OCI-LY3 (cell line): ENCODE results near the gene SLC38A1.

Source experiments
- H2AFZ ChIP-seq: fragments of 200-600, 300-600 bp; shearing (Covaris generic); 2 replicates; pipeline ENCODE4 v1.6.0; 2014; ENCODE audit warnings: antibody characterized with exemption, low read depth, low read length
- H3K27ac ChIP-seq: fragments of 200-600, 300-600 bp; sonication (generic); 2 replicates; pipeline ENCODE4 v1.5.1; 2014; ENCODE audit warnings: mild to moderate bottlenecking, low read length, moderate library complexity, mixed read lengths
- H3K27me3 ChIP-seq: fragments of 200-600, 300-600 bp; sonication (generic); 2 replicates; pipeline ENCODE4 v1.6.1; 2014; ENCODE audit warnings: low read depth, low read length, mixed read lengths
- H3K36me3 ChIP-seq: fragments of 200-600, 300-600 bp; sonication (generic); replicated peaks from 2 replicates; pipeline ENCODE3; 2014; ENCODE audit warnings: low read depth, low read length, mixed read lengths
- H3K4me1 ChIP-seq: fragments of 300-600, 200-600 bp; sonication (generic); 2 replicates; pipeline ENCODE4 v1.6.1; 2014; ENCODE audit warnings: low read length, mixed read lengths
- H3K4me2 ChIP-seq: fragments of 200-600, 300-600 bp; sonication (generic); 2 replicates; pipeline ENCODE4 v1.6.1; 2014; ENCODE audit warnings: low read length, mixed read lengths
- H3K4me3 ChIP-seq: fragments of 300-600, 200-600 bp; sonication (generic); 2 replicates; pipeline ENCODE4 v1.5.1; 2014; ENCODE audit warnings: antibody characterized with exemption, mild to moderate bottlenecking, low read length, moderate library complexity
- H3K79me2 ChIP-seq: fragments of 300-600, 200-600 bp; shearing (Covaris generic); 2 replicates; pipeline ENCODE4 v1.6.1; 2014; ENCODE audit warnings: mild to moderate bottlenecking, low read length, mixed read lengths
- H3K9ac ChIP-seq: fragments of 300-600, 200-600 bp; shearing (Covaris generic); 2 replicates; pipeline ENCODE4 v1.6.0; 2014; ENCODE audit warnings: mild to moderate bottlenecking, low read length, moderate library complexity
- H3K9me3 ChIP-seq: fragments of 200-600, 300-600 bp; shearing (Covaris generic); 2 replicates; pipeline ENCODE4 v1.6.1; 2014; ENCODE audit warnings: low read length, mixed read lengths; ENCODE audit not compliant: insufficient read depth
- H4K20me1 ChIP-seq: fragments of 200-600, 300-600 bp; sonication (generic); 2 replicates; pipeline ENCODE4 v1.6.1; 2016; ENCODE audit warnings: low read length, mixed read lengths; ENCODE audit not compliant: insufficient read depth
- EZH2phosphoT487 ChIP-seq: fragments of 200-600 bp; shearing (Covaris generic); IDR thresholded peaks from 2 replicates; pipeline ENCODE4 v1.6.1; 2018; ENCODE audit warnings: antibody characterized with exemption, mixed run types, low read depth
- TF ChIP-seq, protein P1 (sequence below): fragments of 200-600, 300-600 bp; sonication (generic); IDR thresholded peaks from 2 replicates; pipeline ENCODE4 v1.5.1; 2014; ENCODE audit warnings: antibody characterized with exemption, low read length, low read depth

Gene SLC38A1

DNA sequence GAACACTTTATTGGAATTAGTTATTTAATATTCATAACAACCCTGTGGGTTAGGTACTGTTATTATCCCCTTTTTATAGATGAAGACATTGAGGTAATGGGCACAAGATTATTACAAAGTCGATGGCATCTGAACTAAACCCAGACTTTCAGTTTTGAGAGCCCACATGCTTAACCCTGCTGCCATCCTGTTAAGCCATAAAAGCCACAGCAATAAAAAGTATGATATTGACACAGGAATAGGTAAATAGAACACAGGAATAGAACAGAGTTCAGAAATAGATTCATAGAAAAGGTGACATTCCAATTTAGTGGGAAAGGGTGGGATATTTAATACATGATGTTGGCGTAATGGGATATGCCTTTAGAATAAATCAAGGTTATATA, 119.8 kb downstream of the SLC38A1 start:
- H3K79me2 ChIP-seq = no peaks in the 10 kb centered on the region
- H3K9me3 ChIP-seq = no peaks in the 10 kb centered on the region
- H3K27ac ChIP-seq = no peak overlapping the region
- no peak overlapping the region for H3K4me2 ChIP-seq
- no peak overlapping the region for H3K4me3 ChIP-seq
- H3K4me1 ChIP-seq = peaks cover 43% of the 10 kb centered on the region
- no peak overlapping the region for H3K9ac ChIP-seq
- H3K27me3 ChIP-seq = no peaks in the 10 kb centered on the region
- no peaks in the 10 kb centered on the region for H3K36me3 ChIP-seq
- H2AFZ ChIP-seq = no peak overlapping the region
- no peaks in the 10 kb centered on the region for H4K20me1 ChIP-seq
- TF ChIP-seq EZH2phosphoT487 = no peak
- TF ChIP-seq, protein P1, sequence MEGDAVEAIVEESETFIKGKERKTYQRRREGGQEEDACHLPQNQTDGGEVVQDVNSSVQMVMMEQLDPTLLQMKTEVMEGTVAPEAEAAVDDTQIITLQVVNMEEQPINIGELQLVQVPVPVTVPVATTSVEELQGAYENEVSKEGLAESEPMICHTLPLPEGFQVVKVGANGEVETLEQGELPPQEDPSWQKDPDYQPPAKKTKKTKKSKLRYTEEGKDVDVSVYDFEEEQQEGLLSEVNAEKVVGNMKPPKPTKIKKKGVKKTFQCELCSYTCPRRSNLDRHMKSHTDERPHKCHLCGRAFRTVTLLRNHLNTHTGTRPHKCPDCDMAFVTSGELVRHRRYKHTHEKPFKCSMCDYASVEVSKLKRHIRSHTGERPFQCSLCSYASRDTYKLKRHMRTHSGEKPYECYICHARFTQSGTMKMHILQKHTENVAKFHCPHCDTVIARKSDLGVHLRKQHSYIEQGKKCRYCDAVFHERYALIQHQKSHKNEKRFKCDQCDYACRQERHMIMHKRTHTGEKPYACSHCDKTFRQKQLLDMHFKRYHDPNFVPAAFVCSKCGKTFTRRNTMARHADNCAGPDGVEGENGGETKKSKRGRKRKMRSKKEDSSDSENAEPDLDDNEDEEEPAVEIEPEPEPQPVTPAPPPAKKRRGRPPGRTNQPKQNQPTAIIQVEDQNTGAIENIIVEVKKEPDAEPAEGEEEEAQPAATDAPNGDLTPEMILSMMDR = no peak

DNA sequence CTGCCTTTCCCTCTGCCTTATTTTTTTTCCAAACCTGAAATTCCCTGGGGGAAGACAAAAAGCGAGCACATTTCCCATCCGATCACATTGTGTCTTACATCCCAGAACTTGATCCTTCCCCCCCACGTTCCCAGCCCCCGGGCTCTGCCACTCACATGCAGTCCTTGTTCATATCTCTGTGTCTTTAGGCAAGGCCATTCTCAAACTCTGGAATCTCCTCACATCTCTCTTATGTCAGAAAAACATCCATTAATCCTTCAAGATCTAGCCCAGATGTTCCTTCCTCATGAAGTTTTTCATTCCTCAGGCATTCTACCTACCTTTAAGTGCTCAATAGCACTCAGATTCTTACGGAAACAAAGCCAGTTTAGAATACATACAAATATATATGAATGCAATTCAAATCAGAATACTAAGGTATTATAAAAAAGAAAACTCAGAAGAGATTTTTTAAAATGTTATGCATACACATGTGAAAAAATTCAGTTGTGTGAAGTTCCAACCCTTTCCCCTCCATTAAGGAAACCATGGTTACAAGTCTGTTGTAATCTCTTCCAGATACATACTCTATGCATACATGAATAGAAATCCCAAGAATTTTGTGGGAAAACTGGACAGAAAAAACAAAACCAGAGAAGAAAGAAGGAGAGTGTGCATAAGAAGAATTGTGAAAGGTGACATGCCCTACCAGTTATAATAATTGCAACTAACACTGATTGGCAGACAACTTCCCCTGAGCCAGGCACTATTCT, 120.3 kb downstream of the SLC38A1 start:
- H3K79me2 ChIP-seq = no peaks in the 10 kb centered on the region
- no peaks in the 10 kb centered on the region for H3K36me3 ChIP-seq
- no peak overlapping the region for H3K27ac ChIP-seq
- H3K9ac ChIP-seq = no peak overlapping the region
- no peak overlapping the region for H3K4me3 ChIP-seq
- H2AFZ ChIP-seq = no peak overlapping the region
- peaks cover 43% of the 10 kb centered on the region for H3K4me1 ChIP-seq
- no peaks in the 10 kb centered on the region for H3K9me3 ChIP-seq
- no peaks in the 10 kb centered on the region for H4K20me1 ChIP-seq
- H3K27me3 ChIP-seq = no peaks in the 10 kb centered on the region
- no peak overlapping the region for H3K4me2 ChIP-seq
- TF ChIP-seq EZH2phosphoT487 = no peak
- TF ChIP-seq, protein P1 = no peak

DNA sequence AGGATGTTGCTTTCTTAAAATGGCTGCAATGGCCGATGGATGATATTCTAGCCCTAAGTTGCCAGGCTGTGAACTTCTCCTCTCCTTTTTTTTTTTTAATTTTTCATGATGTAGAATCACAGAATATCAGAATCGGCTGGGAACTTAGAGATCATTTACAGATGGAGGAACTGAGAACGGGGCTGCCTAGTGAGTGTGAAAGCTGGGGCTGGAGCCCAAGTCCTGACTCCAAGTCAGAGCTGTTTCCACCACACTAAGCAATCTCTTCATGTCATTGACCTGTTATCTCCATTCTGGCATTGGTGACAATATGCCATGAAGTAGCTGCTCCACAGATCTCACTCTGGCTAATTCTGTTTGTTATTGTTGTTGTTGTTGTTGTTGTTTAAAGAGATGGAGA, 121.7 kb downstream of the SLC38A1 start:
- no peaks in the 10 kb centered on the region for H3K9me3 ChIP-seq
- H3K4me2 ChIP-seq = peak overlapping the region; percentile 70
- H3K36me3 ChIP-seq = no peaks in the 10 kb centered on the region
- no peaks in the 10 kb centered on the region for H4K20me1 ChIP-seq
- peak overlapping the region; percentile 26; the same call in 1 of the 2 replicates for H2AFZ ChIP-seq
- 0 out of 2 replicates have a peak overlapping the region, but pooled peaks have one; percentile 7 for H3K27ac ChIP-seq
- no peak for TF ChIP-seq EZH2phosphoT487
- TF ChIP-seq, protein P1 = no peak
- H3K79me2 ChIP-seq = no peaks in the 10 kb centered on the region
- H3K27me3 ChIP-seq = no peaks in the 10 kb centered on the region
- H3K9ac ChIP-seq = peak overlapping the region; percentile 26
- H3K4me3 ChIP-seq = peak overlapping the region; percentile 67
- peaks cover 34% of the 10 kb centered on the region for H3K4me1 ChIP-seq

DNA sequence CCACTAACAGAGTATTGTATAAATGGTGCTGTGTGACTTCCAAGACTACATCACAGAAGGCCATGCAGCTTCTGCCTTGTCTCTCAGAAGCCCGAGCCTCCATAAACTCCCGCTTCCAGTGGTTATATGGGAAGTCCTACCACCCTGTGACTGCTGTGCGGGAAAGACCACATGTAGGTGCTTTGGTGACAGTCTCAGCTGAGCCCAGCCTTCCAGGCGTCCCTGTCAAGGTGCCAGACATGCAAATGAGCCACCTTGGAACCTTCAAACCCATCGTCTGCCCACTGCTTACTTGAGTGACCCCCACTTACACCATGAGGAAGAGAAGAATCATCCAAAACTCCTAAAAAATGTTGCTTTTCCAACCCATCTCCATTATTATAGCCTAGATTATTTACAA, 123.0 kb downstream of the SLC38A1 start:
- no peak overlapping the region for H3K27ac ChIP-seq
- no peak overlapping the region for H3K4me3 ChIP-seq
- H3K79me2 ChIP-seq = no peaks in the 10 kb centered on the region
- H3K4me2 ChIP-seq = no peak overlapping the region
- no peaks in the 10 kb centered on the region for H3K36me3 ChIP-seq
- no peaks in the 10 kb centered on the region for H3K9me3 ChIP-seq
- no peaks in the 10 kb centered on the region for H3K27me3 ChIP-seq
- TF ChIP-seq EZH2phosphoT487 = no peak
- TF ChIP-seq, protein P1 = no peak
- H2AFZ ChIP-seq = no peak overlapping the region
- H3K9ac ChIP-seq = no peak overlapping the region
- no peaks in the 10 kb centered on the region for H4K20me1 ChIP-seq
- peaks cover 21% of the 10 kb centered on the region for H3K4me1 ChIP-seq
